Heart left ventricle (tissue), 16 donors: ENCODE results near the gene FGF14. TPM values are rescaled to one million over a fixed set of nuclear protein-coding genes. Genes with fewer than 3 reads are reported as not detected.

Experiments
- ATAC-seq, 4 donors: fragments of 200-7000 bp; cut with Tn5 transposase; one replicate each; pipeline ENCODE4 v1.9.1; 2020 to 2022; ENCODE audit warnings: moderate library complexity in 4 of 4, mild to moderate bottlenecking in 3 of 4, moderate number of reproducible peaks in 1 of 4
- DNase-seq, 5 donors: peaks; one replicate each; pipeline ENCODE4 v3.0.0-alpha.2; 2020
- H3K27ac ChIP-seq, 12 donors: fragments of 200-600 bp; sonication (generic) in 4 of 12; one replicate each; pipeline versions ENCODE4 v1.5.0 to v1.8.0; 2016 to 2022; ENCODE audit warnings: mild to moderate bottlenecking in 2 of 12
- H3K27me3 ChIP-seq, 9 donors: fragments of 200-600 bp; sonication (generic) in 2 of 9; one replicate each; pipeline versions ENCODE4 v1.5.1 to v1.8.0; 2016 to 2022; ENCODE audit warnings: mild to moderate bottlenecking in 3 of 9
- H3K36me3 ChIP-seq, 9 donors: fragments of 200-600 bp; sonication (generic) in 2 of 9; one replicate each; pipeline versions ENCODE4 v1.5.0 to v1.8.0; 2018 to 2022; ENCODE audit warnings: mild to moderate bottlenecking in 2 of 9
- H3K4me1 ChIP-seq, 12 donors: fragments of 200-600 bp; sonication (generic) in 4 of 12; one replicate each; pipeline versions ENCODE4 v1.5.0 to v1.8.0; 2016 to 2022; ENCODE audit warnings: mild to moderate bottlenecking in 3 of 12
- H3K4me3 ChIP-seq, 12 donors: fragments of 200-600 bp; sonication (generic) in 4 of 12; one replicate each; pipeline versions ENCODE4 v1.5.0 to v1.8.0; 2017 to 2022; ENCODE audit warnings: mild to moderate bottlenecking in 9 of 12, moderate library complexity in 4 of 12
- H3K9me3 ChIP-seq, 12 donors: fragments of 200-600 bp; sonication (generic) in 4 of 12; one replicate each; pipeline versions ENCODE4 v1.5.0 to v1.8.0; 2016 to 2022; ENCODE audit warnings: mild to moderate bottlenecking in 1 of 12
- CTCF ChIP-seq, 12 donors: fragments of 200-600 bp; sonication (generic) in 4 of 12; IDR thresholded peaks; one replicate each; pipeline versions ENCODE4 v1.5.0 to v1.8.0; 2018 to 2022; ENCODE audit warnings: antibody characterized with exemption in 12 of 12, mild to moderate bottlenecking in 5 of 12
- POLR2A ChIP-seq, 2 donors: fragments of 450-650 bp; IDR thresholded peaks; one replicate each; pipeline ENCODE4 v1.6.1; 2017; ENCODE audit warnings: antibody characterized with exemption in 2 of 2, mild to moderate bottlenecking in 2 of 2, moderate library complexity in 2 of 2
- WGBS, 4 donors: extraction: QIAGEN DNeasy Blood & Tissue Kit in 2 of 4; methylation state at CpG; one replicate each; pipeline versions ENCODE4 v1.1.5 to v1.1.7; 2013 to 2018; 5-methylcytosine and 5-hydroxymethylcytosine counted together
- intact Hi-C, 10 donors: fragments of 100-400 bp; cut with DNase I; formaldehyde crosslinking; loops; one replicate each; pipeline versions ENCODE4 v1.11.1 to v1.14.2; 2022
- polyA plus RNA-seq, 2 donors: library from polyadenylated mRNA; stranded (reverse); fragments of 200-250 nt; gene quantifications; one replicate each; pipeline ENCODE4 v1.2.3, GENCODE V29; 2013
- total RNA-seq, 9 donors: library from RNA; depleted of rRNA in 2 of 9; stranded (reverse); fragments of >200 nt in 2 of 9; fragmentation: NEBNext Ultra II Directional in 3 of 9; extraction: Animal tissue kit (Norgen Biotek cat#: 25700) in 3 of 9; gene quantifications; one replicate each; pipeline versions ENCODE4 v1.1.0 to v1.2.4, GENCODE V29; 2016 to 2023
- donor health status: ischemic (EF 13 %, LVEDD 7.1; RV severe dilation, severe dysfunction).
- donor health status: healthy with polysubstance abuse.
- donor health status: DM: no; HTN: yes; CAD: no.
- donor health status: DM: no; HTN: no; CAD: no.
- donor health status: ischemic (EF 25% LVEDD 6.9; RV normal size, moderate dysfunction).
- donor health status: ischemic (EF 25% LVEDD 5.7; RV mildly dilated, moderate dysfunction).
- donor health status: healthy.
- donor health status: DM: yes; HTN: yes; CAD: no.
- donor health status: ischemic (EF 35%, LVEDD 5.7; RV mildly dilated, moderate dysfunction).
- donor health status: nonischemic (EF 11% LVEDD 7.7; RV severe dilation, severe dysfunction).
- donor health status: DM: yes; HTN: yes; CAD: no.
- donor health status: PGD.
- donor health status: ischemic (EF 29% LVEDD 5.4; RV normal size, mild dysfunction).
- donor health status: nonischemic (EF 23%, LVEDD 6.1; RV moderate dilation, normal function).

Gene FGF14
- total and polyA plus RNA-seq, 11 donors, result 0.14 to 6.3 (median 3.9) TPM

DNA sequence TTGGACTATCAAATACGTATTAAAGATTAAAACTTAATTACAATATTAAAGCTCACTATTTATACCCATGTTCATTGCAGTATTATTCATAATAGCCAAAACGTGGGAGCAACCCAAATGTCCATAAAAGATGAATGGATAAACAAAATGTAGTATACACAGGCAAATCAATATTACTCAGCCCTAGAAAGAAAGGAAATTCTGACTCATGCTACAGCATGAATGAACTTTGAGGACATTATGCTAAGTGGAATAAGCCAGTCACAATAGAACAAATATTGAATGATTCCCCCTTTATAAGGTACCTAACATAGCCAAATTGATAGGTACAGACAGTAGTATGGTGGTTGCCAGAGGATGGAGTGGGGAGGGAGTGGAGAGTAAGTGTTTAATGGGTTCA lies 457.3 kb downstream of the FGF14 start:
- H3K4me1 ChIP-seq, result peaks cover 0 to 7% (median 0%) of the 10 kb centered on the region in 12 donors
- H3K27ac ChIP-seq, result no peak overlapping the region
- H3K27me3 ChIP-seq, result no peaks in the 10 kb centered on the region
- TF ChIP-seq CTCF (IDR thresholded peaks at IDR 0.05) (no peak), POLR2A (IDR thresholded peaks at IDR 0.05) (no peak)
- ATAC-seq (no peak), DNase-seq (no peak)
- H3K4me3 ChIP-seq, result no peak overlapping the region
- intact Hi-C loops, result loop anchor here in 8 of 10 donors (5.0 to 10.0 kb wide), 13 partner anchors 70 to 610 kb away; partner anchors contain the start of gene FGF14 (in 1 of the 8)
- peaks cover 0 to 6% (median 0%) of the 10 kb centered on the region in 12 donors for H3K9me3 ChIP-seq
- H3K36me3 ChIP-seq, result no peaks in the 10 kb centered on the region
- WGBS, 4 donors, result 51 to 68% (median 62%) methylated on average over 2 of the region's 2 CpGs

DNA sequence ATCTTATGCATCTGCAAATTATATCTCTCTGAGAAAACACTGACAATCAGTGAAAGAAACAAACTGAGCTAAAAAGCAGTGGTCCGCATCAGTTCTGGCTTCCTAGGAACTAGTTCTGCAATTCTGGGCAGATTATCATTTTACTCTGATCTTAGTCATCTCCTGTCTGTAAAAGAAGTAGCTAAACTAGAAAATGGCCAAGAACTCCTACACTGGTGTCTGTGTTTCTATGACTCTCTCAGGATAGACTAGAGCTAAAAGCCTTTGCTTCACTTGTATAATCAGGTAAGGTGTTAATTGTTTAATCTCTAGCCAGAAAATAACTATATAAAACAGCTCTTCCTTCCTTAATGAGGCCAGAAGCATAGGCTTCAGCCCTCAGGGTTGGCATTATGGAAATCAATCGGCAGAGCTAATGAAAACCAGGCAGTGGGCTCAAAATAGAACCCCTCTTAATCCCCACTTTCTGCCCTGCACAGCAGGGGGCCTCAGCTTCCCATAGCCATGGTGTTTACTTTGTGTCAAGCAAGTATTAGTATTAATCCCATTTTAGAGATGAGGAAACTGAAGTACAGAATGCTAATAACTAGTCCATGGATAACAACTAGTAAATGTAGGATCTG lies 459.2 kb downstream of the FGF14 start:
- DNase-seq, result no peak
- TF ChIP-seq POLR2A (IDR thresholded peaks at IDR 0.05) (no peak), CTCF (IDR thresholded peaks at IDR 0.05) (peak; percentile 10 to 49 (median 39))
- H3K4me3 ChIP-seq, result no peak overlapping the region
- H3K27ac ChIP-seq, result peak overlapping the region in 1 of 12 donors; percentile 11
- H3K9me3 ChIP-seq, result peaks cover 0 to 5% (median 0%) of the 10 kb centered on the region in 12 donors
- WGBS, 4 donors, result 39 to 63% (median 54%) methylated on average over 2 of the region's 2 CpGs
- intact Hi-C loops, result loop anchor here (1.0 to 10.0 kb wide), 16 partner anchors 72 to 614 kb away; partner anchors contain the start of gene FGF14 (in 1 of the 10)
- H3K36me3 ChIP-seq, result no peaks in the 10 kb centered on the region
- peaks cover 0 to 7% (median 0%) of the 10 kb centered on the region in 12 donors for H3K4me1 ChIP-seq
- no peaks in the 10 kb centered on the region for H3K27me3 ChIP-seq
- ATAC-seq, result peak in 3 of 4 donors; percentile 59 to 72 (median 60)

DNA sequence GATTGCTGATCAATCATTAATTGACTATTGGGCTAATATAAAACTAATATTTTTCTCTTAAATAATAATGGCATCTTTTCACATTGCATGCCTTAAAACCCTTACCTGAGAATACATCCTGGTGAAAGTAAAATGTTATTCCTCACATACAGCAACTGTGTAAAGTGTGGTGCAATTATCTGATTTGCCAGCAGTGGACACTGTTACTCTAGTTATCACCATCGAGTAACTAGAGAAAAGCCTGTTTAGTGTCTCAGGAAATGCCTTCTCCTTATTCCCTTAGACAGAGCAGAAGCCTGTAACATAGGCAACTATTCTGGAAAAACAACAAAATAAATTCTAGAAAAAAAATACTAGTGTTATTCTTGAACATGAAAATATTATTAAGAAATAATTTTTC lies 459.8 kb downstream of the FGF14 start:
- intact Hi-C loops, result loop anchor here (1.0 to 10.0 kb wide), 16 partner anchors 73 to 614 kb away; partner anchors contain the start of gene FGF14 (in 1 of the 10)
- Histone ChIP-seq H3K27ac (no peak overlapping the region), H3K4me3 (no peak overlapping the region), H3K36me3 (no peaks in the 10 kb centered on the region), H3K4me1 (peaks cover 0 to 7% (median 0%) of the 10 kb centered on the region in 12 donors), H3K9me3 (no peaks in the 10 kb centered on the region), H3K27me3 (no peaks in the 10 kb centered on the region)
- TF ChIP-seq POLR2A (IDR thresholded peaks at IDR 0.05), result no peak
- TF ChIP-seq CTCF (IDR thresholded peaks at IDR 0.05), result peak; percentile 54 to 85 (median 78)
- ATAC-seq (peak in 3 of 4 donors; percentile 88 to 94 (median 88)), DNase-seq (peak in 2 of 5 donors; percentile 23 to 25)
- WGBS, 4 donors, result 0% methylated on average over 1 of the region's 1 CpG

GRCh38 chr13:101941095-101941783 lies 460.6 kb downstream of the FGF14 start:
- Histone ChIP-seq H3K27ac (no peak overlapping the region), H3K9me3 (no peaks in the 10 kb centered on the region), H3K36me3 (no peaks in the 10 kb centered on the region), H3K4me3 (no peak overlapping the region), H3K4me1 (peaks cover 0 to 7% (median 0%) of the 10 kb centered on the region in 12 donors), H3K27me3 (no peaks in the 10 kb centered on the region)
- WGBS, 4 donors, result 50 to 55% (median 52%) methylated on average over 2 of the region's 2 CpGs
- intact Hi-C loops, result loop anchor here in 8 of 10 donors (2.0 to 10.0 kb wide), 14 partner anchors 74 to 614 kb away; partner anchors contain the start of gene FGF14 (in 1 of the 8)
- DNase-seq (no peak), ATAC-seq (no peak)
- no peak for TF ChIP-seq POLR2A (IDR thresholded peaks at IDR 0.05)
- TF ChIP-seq CTCF (IDR thresholded peaks at IDR 0.05), result no peak
